Uterus (tissue), 2 donors: ENCODE measurements around the gene WFS1.

Experiments used
- POLR2A ChIP-seq, 2 donors: fragments of 450-650 bp; IDR thresholded peaks; one replicate each; pipeline ENCODE4 v1.6.1; 2016; ENCODE audit warnings: antibody characterized with exemption in 2 of 2, mild to moderate bottlenecking in 1 of 2, moderate library complexity in 1 of 2
- TF ChIP-seq, protein P1 (sequence below), 4 experiments: fragments of 200-600 bp in 2 of 4; fragments of 450-650 bp in 2 of 4; sonication (generic) in 2 of 4; IDR thresholded peaks; one replicate each; pipeline ENCODE4 v1.5.1; 2016 to 2019; ENCODE audit warnings: antibody characterized with exemption in 4 of 4, mild to moderate bottlenecking in 2 of 4, moderate library complexity in 1 of 4

DNA sequence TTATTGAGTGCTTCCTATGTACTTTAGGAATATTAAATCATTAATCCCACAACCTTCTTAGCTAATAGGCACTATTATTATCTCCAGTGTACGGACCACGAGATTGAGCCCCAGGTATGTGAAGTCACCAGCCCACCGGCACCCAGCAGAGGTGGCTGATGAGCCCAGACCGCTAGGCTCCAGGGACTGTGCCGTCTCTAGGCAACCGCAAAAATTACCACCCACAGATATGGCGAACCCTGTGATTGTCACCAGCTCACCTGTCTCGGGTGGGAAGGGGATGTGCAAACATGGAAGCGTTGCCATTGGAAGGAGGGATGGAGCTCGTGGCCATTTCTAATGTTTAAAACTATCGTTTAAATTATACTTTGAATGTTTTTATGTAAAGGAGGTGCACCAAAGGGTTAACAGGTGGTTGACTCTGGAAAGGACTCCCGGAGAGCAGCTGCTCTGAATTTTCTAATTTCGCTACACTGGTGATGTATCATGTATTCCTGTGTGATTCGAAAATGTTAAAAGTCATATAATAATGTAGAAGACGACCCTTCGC lies 48.3 kb upstream of the WFS1 start:
- TF ChIP-seq, protein P1, sequence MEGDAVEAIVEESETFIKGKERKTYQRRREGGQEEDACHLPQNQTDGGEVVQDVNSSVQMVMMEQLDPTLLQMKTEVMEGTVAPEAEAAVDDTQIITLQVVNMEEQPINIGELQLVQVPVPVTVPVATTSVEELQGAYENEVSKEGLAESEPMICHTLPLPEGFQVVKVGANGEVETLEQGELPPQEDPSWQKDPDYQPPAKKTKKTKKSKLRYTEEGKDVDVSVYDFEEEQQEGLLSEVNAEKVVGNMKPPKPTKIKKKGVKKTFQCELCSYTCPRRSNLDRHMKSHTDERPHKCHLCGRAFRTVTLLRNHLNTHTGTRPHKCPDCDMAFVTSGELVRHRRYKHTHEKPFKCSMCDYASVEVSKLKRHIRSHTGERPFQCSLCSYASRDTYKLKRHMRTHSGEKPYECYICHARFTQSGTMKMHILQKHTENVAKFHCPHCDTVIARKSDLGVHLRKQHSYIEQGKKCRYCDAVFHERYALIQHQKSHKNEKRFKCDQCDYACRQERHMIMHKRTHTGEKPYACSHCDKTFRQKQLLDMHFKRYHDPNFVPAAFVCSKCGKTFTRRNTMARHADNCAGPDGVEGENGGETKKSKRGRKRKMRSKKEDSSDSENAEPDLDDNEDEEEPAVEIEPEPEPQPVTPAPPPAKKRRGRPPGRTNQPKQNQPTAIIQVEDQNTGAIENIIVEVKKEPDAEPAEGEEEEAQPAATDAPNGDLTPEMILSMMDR (IDR thresholded peaks at IDR 0.05) = no peak
- TF ChIP-seq POLR2A (IDR thresholded peaks at IDR 0.05) = no peak
